ENCODE measurements around the gene ATOSA.

ATOSA gene

DNA sequence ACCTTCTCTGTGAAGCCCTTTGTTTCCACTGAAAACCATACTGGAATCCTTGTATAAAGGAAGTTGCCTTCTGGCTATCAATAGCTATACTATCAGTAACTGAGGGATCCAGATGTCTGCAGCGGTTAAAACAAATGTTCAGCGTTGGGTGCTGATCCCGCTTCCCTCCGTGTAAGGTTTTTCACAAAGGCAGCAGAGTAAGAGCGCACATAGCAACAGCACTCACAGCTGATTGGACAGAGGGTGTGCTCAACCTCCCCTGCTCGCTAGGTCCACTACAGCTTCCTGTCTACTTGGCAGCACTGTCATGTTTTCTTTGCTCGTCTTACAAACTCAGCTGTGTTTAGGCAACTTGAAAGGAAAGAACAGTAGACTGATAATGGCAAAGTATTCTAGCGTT is 27.3 kb downstream of the ATOSA start:
- peak; percentile 80 for DNase-seq

DNA sequence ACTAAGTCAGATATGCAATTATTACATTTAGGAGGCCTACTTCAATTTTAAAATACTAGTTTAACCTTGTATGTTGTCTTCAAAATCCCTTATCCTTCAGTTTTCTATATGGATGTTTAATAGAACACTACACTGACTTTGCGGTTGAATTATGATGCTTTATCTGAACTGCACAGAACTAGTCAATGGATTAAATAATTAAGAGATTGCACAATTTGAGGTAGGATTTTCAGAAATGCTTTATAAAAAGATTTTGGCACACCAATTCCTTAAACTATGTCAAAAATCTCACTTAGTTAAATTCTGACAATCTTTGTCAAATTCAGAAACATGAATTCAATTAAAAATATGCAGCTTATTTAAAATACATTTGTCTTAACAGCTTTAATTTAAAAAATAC is 28.1 kb downstream of the ATOSA start:
- DNase-seq, result no peak

DNA sequence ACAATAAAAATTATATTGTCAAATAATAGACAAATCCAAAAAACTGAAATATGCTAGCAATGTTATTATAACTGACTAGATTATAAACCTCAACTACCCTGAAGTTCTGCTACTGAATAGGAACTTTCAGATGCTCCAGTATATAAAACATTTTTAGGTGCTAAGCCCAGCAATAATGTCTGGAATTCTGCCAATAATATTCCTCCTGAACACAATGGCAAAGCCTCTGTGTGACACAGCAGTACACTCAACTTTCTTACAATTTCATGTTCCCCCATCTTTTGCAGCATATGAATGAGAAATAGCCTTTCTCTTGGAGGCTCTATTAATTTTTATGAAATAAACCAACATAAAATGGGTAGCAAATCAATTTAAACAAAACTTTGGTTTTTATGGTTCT is 29.5 kb downstream of the ATOSA start:
- no peak for DNase-seq

DNA sequence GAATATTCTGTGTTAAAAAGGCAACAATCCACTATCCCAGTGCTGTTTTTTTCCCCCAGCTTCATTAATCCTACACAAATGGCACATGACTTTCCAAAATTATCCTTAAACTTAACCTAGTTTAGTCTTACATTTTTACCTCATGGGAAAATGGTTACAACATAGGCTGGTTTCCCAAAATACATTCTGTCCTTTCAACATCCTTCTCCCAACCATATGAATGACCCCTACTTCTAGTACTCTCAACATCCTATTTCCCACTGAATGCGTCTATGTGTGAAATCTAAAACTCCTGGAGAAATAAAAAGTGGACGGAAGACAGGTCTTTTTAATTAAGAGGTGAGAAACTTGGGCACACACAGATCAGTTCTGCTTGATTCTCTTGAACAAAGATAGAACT is 33.3 kb downstream of the ATOSA start:
- no peak for DNase-seq

DNA sequence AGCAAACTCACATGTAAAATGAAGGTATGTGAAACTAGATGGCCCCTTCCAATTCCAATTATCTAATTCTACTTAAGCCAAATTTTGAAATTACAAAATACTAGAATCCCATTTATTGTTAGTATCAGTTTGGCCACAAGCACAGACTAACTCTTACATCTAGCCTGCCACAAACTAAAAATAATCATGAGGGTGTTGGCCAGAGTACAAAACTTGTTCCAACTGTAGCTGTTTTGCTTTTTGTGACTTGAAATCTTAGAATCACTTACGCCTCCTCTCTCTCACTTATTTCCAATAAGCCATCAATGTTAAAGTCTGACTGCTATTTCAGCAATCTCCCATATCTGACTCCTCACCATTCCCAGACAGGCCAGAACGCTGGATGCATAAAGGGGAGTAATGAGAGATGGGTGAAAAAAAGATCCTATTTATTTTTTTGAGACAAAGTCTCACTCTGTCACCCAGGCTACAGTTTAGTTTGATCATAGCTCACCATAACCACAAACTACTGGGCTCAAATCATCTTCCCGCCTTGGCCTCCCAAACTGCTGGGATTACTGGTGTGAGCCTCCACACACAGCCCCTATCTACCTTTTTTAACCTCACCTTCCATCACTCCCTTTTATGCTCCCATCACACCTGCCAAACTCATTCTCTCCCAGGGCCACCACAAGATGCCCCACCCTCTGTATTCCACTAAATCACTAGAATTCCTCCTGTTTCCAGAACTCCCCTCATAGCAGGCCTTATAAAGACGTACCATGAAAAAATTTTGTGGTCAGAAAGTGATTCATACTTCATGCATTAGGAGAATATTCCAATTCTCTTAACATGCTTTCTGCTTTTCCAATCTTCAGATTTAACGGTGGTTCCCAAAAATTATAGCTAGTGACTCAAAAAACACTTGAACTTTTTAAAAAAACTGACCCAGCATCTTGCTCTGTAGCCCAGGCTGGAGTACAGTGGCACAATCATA is 36.5 kb downstream of the ATOSA start:
- DNase-seq, result no peak

DNA sequence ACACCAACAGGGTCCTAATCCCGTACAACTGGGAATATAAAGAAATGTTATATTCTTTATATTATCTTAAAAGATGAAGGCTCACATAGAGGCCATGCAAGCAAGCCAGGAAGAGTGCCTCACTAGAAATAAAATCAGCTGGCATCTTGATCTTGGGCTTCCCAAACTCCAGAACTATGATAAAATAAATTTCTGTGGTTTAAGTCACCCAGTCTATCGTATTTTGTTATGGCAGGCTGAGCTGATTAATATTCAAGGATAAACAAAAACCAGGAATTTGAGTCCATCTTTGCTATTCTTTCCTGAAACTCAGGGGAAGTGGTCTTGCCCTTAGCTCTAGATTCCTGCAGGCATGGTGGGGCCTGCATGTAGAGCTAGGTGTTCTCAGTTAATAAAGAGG is 42.7 kb downstream of the ATOSA start:
- DNase-seq, result no peak

DNA sequence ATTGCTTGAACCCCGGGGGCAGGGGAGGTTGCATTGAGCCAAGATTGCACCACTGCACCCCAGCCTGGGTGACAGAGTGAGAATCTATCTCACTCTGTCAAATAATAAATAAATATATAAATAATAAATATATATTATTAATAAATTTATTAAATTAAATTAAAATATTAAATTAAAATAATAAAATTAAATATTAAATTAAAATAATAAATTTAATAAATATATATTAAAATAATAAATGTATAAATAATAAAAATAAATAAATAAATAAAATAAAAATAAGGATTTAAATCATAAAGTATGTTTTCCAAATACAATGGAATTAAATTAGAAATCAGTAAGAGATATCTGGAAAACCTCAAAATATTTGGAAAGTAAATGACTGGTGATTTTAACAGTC is 43.3 kb downstream of the ATOSA start:
- no peak for DNase-seq
